ENCODE results near the gene TMC1.

Gene TMC1

DNA sequence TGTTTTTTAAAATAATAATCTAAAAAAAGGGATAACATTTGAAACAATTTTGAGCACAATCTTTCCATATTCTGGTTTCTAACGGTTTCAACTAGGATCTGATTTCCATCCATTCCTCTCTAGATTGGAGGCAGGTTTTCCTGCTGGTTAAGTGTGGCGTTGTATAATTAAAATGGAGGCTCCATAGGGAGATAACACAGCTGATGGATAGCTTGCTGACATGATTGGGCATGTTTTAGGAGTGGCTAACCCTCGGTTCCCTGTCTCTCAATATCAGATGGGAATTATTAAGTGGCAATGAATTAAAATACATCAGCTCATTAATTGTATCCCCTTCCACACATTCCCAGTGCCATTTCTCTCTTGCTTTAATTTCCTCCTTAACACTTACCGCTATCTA lies 222.4 kb downstream of the TMC1 start:
- no peak for DNase-seq
- no peaks in the 10 kb centered on the region for H3K36me3 ChIP-seq
- H3K4me3 ChIP-seq, result no peak overlapping the region
- intact Hi-C loops (cut with DNase I; ENCODE audit: low total_unique reads), result no loop called here
- TF ChIP-seq, protein P1, sequence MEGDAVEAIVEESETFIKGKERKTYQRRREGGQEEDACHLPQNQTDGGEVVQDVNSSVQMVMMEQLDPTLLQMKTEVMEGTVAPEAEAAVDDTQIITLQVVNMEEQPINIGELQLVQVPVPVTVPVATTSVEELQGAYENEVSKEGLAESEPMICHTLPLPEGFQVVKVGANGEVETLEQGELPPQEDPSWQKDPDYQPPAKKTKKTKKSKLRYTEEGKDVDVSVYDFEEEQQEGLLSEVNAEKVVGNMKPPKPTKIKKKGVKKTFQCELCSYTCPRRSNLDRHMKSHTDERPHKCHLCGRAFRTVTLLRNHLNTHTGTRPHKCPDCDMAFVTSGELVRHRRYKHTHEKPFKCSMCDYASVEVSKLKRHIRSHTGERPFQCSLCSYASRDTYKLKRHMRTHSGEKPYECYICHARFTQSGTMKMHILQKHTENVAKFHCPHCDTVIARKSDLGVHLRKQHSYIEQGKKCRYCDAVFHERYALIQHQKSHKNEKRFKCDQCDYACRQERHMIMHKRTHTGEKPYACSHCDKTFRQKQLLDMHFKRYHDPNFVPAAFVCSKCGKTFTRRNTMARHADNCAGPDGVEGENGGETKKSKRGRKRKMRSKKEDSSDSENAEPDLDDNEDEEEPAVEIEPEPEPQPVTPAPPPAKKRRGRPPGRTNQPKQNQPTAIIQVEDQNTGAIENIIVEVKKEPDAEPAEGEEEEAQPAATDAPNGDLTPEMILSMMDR (IDR thresholded peaks at IDR 0.05), result no peak
- H3K9me3 ChIP-seq, result no peaks in the 10 kb centered on the region
- H3K27ac ChIP-seq, result no peak overlapping the region
- no peaks in the 10 kb centered on the region for H3K27me3 ChIP-seq
- H3K4me1 ChIP-seq, result no peaks in the 10 kb centered on the region

DNA sequence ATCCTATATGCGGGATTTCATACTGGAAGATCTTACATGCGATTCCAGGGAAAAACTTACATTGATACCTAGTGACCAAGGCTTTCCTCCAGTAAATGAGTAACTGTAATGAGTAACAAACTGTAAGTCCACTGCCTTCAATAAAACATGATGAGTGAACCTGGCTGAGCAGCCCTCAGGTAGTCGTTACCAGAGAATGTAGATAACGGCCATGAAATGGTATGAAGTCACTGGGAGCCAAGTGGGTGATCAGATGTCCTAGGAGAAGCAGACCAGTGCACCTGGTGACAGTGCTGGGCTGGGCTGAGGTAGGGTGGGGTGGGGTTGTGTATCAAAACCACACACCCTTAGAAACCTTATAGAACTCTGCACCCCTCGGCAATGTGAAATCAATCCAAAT lies 227.9 kb downstream of the TMC1 start:
- TF ChIP-seq, protein P1 (IDR thresholded peaks at IDR 0.05), result no peak
- Histone ChIP-seq H3K4me1 (no peaks in the 10 kb centered on the region), H3K36me3 (no peaks in the 10 kb centered on the region), H3K4me3 (no peak overlapping the region), H3K27ac (no peak overlapping the region), H3K27me3 (no peaks in the 10 kb centered on the region), H3K9me3 (no peaks in the 10 kb centered on the region)
- DNase-seq, result no peak
- intact Hi-C loops (cut with DNase I; ENCODE audit: low total_unique reads), result no loop called here

DNA sequence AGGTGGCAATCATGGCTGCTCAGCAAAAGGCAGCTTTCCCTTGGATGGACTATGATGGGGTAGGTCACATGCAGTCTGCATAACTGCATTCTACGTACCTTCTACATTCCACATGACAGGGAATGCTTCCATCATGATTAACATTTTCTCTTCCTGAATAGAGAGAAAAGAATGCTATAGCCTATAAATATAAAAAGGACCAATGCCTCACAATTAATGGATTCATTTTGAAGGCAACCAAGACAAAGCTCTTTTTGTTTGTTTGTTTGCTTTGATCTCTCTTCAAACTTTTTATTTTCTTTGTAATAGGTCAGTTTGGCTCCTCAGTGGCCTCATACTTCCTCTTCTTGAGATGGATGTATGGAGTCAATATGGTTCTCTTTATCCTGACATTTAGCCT lies 230.1 kb downstream of the TMC1 start:
- TF ChIP-seq, protein P1 (IDR thresholded peaks at IDR 0.05), result no peak
- no peak overlapping the region for H3K27ac ChIP-seq

DNA sequence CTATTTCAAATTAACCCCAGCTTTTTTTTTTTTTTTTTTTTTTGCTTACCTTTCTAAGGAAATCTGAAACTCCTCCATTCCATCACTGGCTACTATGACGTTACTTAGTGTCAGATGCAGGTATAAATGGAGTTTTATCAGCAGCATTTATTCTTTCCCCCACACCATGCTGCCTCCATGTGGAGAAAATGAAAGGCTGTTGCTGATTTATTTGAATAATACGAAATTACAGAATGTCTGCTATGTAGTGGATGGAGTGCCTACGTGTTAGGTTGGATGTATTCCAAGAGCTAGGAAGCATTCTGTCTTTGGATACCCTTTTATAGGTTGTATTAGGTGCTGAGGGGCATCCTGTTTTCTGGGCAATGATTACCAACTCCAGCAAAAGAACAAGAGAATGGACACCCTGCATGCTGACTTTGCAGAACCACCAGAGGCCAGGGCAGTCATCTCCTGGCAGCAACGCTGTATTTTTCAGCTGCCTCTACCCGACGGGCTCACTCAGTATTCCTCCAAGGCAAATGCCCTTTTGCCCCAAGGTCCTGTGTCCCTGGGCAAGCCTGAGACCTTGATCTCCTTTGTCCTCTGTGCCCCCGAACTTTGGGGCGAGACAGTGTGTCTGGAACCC lies 232.0 kb downstream of the TMC1 start:
- H3K4me1 ChIP-seq, result no peaks in the 10 kb centered on the region
- no peak for DNase-seq
- H3K36me3 ChIP-seq, result no peaks in the 10 kb centered on the region
- TF ChIP-seq, protein P1 (IDR thresholded peaks at IDR 0.05), result peak; percentile 28 to 33
- H3K4me3 ChIP-seq, result no peak overlapping the region
- H3K27me3 ChIP-seq, result no peaks in the 10 kb centered on the region
- intact Hi-C loops (cut with DNase I; ENCODE audit: low total_unique reads), result loop anchor here (5.0 kb wide), 1 partner anchor 461 kb away; no protein-coding TSS in a partner anchor
- H3K27ac ChIP-seq, result no peak overlapping the region
- H3K9me3 ChIP-seq, result no peaks in the 10 kb centered on the region

More for the DNA sequence above, 230.1 kb downstream of the TMC1 start:
- Histone ChIP-seq H3K4me3 (no peak overlapping the region), H3K9me3 (no peaks in the 10 kb centered on the region), H3K27me3 (no peaks in the 10 kb centered on the region), H3K36me3 (no peaks in the 10 kb centered on the region), H3K4me1 (no peaks in the 10 kb centered on the region)
- intact Hi-C loops (cut with DNase I; ENCODE audit: low total_unique reads), result loop anchor here (5.0 kb wide), 1 partner anchor 459 kb away; no protein-coding TSS in a partner anchor
- no peak for DNase-seq

DNA sequence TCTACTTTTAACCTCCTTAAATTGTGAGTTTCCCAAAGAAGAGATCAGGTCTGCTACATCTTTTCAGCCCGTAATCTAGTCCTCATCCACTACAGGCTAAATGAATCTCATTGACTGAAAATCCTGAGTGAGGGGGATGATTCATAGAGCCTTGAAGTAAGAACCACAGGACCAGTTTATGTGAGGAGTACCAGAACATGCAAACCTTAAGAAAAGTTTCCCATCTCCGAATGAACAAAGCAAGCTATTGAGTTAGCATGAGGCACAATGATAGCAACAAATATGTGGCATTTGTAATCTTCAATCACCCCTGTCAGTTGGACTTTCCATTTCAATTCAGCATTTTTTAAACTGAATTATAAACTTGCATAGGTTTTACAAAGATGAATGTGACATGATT lies 234.4 kb downstream of the TMC1 start:
- Histone ChIP-seq H3K4me1 (no peaks in the 10 kb centered on the region), H3K9me3 (no peaks in the 10 kb centered on the region), H3K27ac (no peak overlapping the region), H3K27me3 (no peaks in the 10 kb centered on the region), H3K36me3 (no peaks in the 10 kb centered on the region), H3K4me3 (no peak overlapping the region)
- TF ChIP-seq, protein P1 (IDR thresholded peaks at IDR 0.05), result no peak
- no peak for DNase-seq
- intact Hi-C loops (cut with DNase I; ENCODE audit: low total_unique reads), result no loop called here

DNA sequence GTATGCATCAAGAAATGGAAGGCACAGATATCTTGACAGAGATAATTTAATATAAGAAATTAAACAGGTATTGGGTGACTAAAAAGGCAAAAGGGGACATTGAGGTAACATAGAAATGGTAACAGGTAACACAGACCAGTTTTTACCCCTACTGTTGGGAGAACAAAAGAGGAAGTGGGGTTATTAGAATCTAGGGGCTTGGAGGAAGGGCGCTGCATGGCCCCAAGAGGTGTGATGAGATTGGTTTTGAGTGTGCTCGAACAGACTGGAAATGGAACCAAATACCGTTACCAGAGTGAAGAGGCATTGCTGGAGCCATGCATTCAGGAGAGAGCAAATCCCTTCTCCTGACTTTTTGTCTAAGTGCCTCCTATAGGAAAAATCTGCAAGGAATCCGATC lies 237.5 kb downstream of the TMC1 start:
- Histone ChIP-seq H3K27me3 (no peaks in the 10 kb centered on the region), H3K9me3 (no peaks in the 10 kb centered on the region), H3K4me3 (no peak overlapping the region), H3K4me1 (no peaks in the 10 kb centered on the region), H3K27ac (no peak overlapping the region), H3K36me3 (no peaks in the 10 kb centered on the region)
- TF ChIP-seq, protein P1 (IDR thresholded peaks at IDR 0.05), result no peak
- intact Hi-C loops (cut with DNase I; ENCODE audit: low total_unique reads), result no loop called here
- DNase-seq, result no peak
